Measurements from ENCODE around the gene ANKRD39.

Gene ANKRD39

GRCh38 chr2:96825057-96825456 lies 32.8 kb downstream of the ANKRD39 start:
- DNase-seq: no peak

DNA sequence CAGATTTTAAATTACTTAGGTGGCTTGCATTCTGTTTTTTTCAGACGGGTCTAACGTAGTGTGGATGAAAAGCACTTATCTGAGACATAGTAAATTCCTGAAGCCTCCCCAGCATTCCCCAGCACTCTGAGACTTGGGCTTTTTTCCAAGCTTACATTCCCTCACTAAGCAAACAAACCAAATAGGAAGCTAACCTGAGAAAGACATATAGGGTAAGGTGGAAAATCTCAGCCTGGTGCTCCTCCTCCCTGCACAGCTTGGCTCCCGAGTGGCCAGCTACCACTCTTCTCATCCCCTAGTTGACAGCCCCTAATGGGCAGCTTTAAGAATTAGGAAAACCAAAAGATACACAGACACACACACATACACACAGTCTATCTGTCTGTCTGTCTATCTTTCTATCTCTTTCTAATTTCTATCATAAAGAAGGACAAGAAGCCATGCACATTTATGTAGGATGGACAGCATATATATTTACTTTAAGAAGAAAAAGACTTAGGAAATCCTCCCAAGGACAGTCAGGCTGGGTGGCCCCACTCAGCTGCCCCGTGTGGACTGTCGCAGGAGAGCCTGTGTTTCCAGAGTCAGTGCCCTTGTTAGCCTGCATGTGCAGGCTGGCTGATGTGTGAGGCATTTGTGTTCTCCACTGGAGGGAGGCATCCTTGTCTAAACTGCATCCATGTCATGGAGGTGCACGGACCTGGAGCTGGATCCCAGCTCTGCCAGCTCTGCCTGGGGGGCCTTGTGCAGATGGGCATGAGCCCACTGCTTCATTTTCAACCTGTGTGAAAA lies 33.5 kb downstream of the ANKRD39 start:
- no peak for DNase-seq

DNA sequence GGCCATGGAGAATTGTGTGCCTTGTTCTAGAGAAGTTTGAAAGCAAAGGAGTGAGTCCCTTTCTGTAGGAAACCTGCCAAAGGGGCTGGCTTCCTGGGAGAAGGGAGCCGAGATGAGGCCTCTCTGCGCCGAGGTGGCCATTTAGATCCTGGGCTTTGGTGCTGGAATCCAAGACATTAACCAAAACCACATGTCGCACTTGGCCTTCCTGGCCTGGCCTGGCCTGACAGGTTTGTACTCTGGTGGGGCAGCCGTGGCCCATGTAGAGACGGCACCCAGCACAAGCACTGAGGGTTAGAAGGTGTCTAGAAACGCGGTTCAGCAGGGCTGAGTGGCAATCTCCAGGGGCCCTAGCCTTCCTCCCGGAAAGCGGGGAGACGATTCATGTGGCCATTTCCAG lies 34.6 kb downstream of the ANKRD39 start:
- no peak for DNase-seq

GRCh38 chr2:96822786-96823185 lies 35.0 kb downstream of the ANKRD39 start:
- no peak for DNase-seq

GRCh38 chr2:96821113-96821675 lies 36.6 kb downstream of the ANKRD39 start:
- DNase-seq: no peak

GRCh38 chr2:96819876-96820511 lies 37.8 kb downstream of the ANKRD39 start:
- no peak for DNase-seq

GRCh38 chr2:96819128-96819875 lies 38.5 kb downstream of the ANKRD39 start:
- DNase-seq: no peak

- no peak for DNase-seq
Observed at GRCh38 chr2:96817882-96818281, 39.9 kb downstream of the ANKRD39 start.

- DNase-seq: no peak
Observed at GRCh38 chr2:96816836-96817702, 40.7 kb downstream of the ANKRD39 start.

GRCh38 chr2:96816127-96816835 lies 41.5 kb downstream of the ANKRD39 start, which contains the start of gene CNNM3:
Gene CNNM3 (plus strand): TSS chr2:96816268. CDS start chr2:96816278, 10 bp downstream.
- peak; percentile 93 for DNase-seq

- no peak for DNase-seq
Observed at GRCh38 chr2:96815326-96816126, 42.3 kb downstream of the ANKRD39 start.

DNA sequence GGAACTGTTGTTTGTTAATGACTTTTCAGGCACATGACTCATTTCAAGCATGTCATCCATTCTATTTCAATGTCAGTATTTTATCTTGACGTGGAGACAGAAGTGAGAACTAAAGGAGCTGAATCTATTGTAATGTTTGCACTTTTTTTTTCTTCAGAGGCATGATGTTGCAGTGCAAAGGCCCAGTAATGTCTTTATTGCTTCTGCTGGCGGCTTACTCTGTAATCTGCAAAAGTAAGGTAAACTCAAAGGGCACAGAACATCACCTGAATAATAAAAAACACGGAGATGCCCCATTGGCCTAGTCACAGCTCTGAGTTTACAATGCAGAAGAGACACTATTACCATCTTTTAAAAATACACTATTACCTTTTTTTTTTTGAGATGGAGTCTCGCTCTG lies 44.2 kb downstream of the ANKRD39 start:
- no peak for DNase-seq

- no peak for DNase-seq
Observed at GRCh38 chr2:96811917-96812316, 45.9 kb downstream of the ANKRD39 start.

DNA sequence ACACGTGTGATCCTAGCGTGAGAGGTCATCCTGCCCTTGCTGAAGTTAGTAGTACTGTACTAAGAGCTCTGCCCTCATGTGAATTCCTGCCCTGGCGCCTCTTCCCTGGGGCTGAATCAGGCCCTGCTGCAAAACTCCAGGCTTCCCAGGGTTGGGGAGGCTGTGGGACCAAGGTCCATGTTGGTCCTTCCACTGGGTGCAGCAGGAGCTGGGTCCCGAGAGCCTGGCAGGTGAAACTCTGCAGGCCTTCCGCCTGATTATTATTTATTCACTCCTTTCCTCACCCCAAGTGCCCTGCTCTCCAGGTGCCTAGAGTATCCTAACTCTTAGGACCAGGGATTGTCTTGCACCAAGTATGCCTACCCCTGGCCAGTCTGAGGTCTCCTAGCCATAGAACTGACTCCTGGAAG lies 47.0 kb downstream of the ANKRD39 start:
- no peak for DNase-seq

DNA sequence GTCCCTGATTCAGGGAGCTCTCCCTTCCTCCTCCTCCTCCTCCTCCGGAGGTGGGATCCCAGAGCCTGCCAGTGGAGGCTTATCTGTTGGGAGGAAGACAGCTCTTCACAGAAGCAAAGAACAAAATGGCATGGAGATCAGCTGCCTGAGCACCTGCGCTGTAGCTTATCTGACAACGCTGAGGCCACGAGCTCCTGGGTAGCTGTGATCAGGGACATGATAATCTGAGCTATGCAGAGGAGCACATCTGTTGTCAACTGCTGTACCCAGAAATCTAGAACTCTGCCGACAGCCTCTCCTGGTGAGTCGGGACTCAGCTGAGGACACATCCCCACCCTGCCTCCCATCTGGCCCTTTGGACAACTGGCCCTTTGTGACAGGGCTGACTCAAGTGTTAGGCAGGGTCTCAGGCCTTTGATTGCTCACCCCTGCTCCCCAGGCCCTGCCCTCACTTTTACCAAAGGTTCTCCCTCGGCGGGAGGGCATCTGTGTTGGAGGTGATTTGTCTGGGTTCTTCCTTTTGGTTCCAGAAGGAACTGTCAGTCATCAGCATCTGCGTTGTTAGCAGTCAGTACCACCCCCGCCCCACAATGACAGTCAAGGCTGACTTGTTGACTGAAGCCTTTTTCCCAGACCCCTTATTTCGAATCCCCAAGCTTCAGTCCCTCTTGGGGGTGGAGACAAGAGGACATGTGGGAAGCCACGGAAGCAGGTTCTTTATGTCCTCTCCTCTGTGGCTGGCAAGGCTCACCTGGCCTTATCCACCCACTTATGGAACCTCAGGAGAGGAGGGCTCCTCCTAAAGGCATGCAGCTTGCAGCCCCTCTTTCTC lies 47.6 kb downstream of the ANKRD39 start:
- DNase-seq: no peak

GRCh38 chr2:96809216-96809882 lies 48.5 kb downstream of the ANKRD39 start:
- no peak for DNase-seq

DNA sequence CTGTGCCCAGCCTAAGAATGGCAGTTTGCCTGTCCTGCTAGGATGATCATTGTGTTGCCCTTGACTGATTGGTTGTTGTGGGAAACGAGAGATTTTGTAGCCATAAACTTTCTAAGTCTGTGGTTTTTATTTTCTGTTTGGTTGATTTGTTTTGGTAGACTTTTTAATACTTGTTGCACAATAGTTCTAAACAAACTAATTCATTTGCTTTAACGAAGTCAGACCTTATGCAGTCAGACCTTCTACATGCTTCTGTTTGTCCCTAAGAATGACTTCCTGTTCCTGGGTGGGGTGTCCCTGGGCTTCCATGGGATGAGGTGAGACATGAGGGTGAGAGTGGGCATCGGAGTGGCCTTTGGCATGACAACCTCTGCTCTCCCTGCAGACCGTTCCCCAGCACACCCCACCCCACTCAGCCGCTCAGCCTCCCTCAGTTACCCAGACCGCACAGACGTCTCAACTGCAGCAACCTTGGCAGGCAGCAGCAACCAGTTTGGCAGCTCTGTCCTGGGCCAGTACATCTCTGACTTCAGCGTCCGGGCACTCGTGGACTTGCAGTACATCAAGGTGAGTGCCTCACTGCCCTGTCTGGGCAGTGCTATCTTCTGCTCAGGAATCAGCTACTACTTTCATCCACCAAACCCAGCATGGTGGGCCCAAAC lies 49.5 kb downstream of the ANKRD39 start:
- DNase-seq: no peak

DNA sequence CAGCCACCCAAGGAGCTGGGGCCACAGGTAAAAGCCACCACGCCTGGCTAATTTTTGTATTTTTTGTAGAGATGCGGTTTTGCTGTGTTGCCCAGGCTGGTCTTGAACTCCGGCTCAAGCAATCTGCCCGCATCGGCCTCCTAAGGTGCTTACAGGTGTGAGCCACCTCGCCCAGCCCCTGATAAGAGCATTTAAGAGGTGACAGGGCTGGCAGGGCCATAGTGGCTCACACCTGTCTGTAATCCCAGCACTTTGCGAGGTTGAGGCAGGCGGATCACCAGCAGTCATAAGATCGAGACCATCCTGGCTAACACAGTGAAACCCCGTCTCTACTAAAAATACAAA lies 50.7 kb downstream of the ANKRD39 start:
- no peak for DNase-seq
